C4-2B (cell line): ENCODE measurements around the gene C8A.

Source experiments
- H3K27ac ChIP-seq: fragments of 450-650 bp; 2 replicates; pipeline ENCODE4 v1.5.1; 2017
- ZFX ChIP-seq: fragments of 450-650 bp; IDR thresholded peaks from 2 replicates; pipeline ENCODE4 v1.6.1; 2017
- TF ChIP-seq, protein P1 (sequence below): fragments of 450-650 bp; conservative IDR thresholded peaks from 2 replicates; pipeline ENCODE4 v1.5.1; 2017; ENCODE audit warnings: mild to moderate bottlenecking

The C8A gene

GRCh38 chr1:56867491-56867890 is 12.9 kb downstream of the C8A start:
- H3K27ac ChIP-seq, result no peak overlapping the region
- TF ChIP-seq ZFX, result no peak
- TF ChIP-seq, protein P1, sequence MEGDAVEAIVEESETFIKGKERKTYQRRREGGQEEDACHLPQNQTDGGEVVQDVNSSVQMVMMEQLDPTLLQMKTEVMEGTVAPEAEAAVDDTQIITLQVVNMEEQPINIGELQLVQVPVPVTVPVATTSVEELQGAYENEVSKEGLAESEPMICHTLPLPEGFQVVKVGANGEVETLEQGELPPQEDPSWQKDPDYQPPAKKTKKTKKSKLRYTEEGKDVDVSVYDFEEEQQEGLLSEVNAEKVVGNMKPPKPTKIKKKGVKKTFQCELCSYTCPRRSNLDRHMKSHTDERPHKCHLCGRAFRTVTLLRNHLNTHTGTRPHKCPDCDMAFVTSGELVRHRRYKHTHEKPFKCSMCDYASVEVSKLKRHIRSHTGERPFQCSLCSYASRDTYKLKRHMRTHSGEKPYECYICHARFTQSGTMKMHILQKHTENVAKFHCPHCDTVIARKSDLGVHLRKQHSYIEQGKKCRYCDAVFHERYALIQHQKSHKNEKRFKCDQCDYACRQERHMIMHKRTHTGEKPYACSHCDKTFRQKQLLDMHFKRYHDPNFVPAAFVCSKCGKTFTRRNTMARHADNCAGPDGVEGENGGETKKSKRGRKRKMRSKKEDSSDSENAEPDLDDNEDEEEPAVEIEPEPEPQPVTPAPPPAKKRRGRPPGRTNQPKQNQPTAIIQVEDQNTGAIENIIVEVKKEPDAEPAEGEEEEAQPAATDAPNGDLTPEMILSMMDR, result no peak

- no peak overlapping the region for H3K27ac ChIP-seq
- TF ChIP-seq, protein P1, result no peak
- TF ChIP-seq ZFX, result no peak
These were observed 14.2 kb downstream of the C8A start for GRCh38 chr1:56868761-56869160.

- no peak for TF ChIP-seq ZFX
- TF ChIP-seq, protein P1, result no peak
- no peak overlapping the region for H3K27ac ChIP-seq
These were observed 18.0 kb downstream of the C8A start for GRCh38 chr1:56872597-56872996.

- TF ChIP-seq, protein P1, result no peak
- no peak for TF ChIP-seq ZFX
These were observed 18.6 kb downstream of the C8A start for GRCh38 chr1:56873213-56873612.

DNA sequence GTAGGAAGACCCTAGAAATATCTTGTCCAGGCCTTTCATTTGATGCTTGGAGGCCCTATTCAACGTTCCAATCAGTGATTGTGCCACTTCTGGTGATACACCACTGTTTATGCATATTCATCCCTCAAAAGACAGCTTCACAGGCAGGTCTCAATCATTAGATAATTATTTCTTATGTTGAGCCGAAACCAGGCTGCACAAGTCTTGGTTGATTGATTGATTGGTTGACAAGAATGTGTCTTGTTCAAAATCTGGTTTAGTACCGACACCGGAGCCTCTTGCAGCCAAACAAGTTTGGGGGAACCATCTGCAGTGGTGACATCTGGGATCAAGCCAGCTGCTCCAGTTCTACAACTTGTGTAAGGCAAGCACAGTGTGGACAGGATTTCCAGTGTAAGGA is 20.1 kb downstream of the C8A start:
- no peak overlapping the region for H3K27ac ChIP-seq
- no peak for TF ChIP-seq ZFX
- TF ChIP-seq, protein P1, result no peak

More at GRCh38 chr1:56873213-56873612, 18.6 kb downstream of the C8A start:
- H3K27ac ChIP-seq, result no peak overlapping the region

DNA sequence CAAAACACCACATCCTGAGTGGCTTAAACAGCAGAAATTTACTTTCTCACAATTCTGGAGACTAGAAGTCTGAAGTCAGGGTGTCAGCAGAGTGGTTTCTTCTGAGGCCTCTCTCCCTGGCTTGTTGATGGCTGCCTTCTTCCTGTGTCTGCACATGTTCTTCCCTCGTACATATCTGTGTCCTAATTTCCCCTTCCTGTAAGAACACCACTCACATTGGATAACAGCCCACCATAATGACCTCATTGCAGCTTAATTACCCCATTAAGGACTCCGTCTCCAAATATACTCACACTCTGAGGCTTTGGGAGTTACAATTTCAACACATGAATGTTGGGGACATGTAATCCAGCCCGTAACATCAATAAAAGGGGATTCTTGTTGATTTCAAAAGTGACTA is 23.4 kb downstream of the C8A start:
- TF ChIP-seq, protein P1, result no peak
- TF ChIP-seq ZFX, result no peak
- H3K27ac ChIP-seq, result no peak overlapping the region

GRCh38 chr1:56880774-56881173 is 26.2 kb downstream of the C8A start:
- H3K27ac ChIP-seq, result no peak overlapping the region
- TF ChIP-seq, protein P1, result no peak
- TF ChIP-seq ZFX, result no peak
